Pulmonary artery endothelial cell (primary cell): ENCODE data around the gene CCDC112. TPM values are rescaled to one million over a fixed set of nuclear protein-coding genes. Genes with fewer than 3 reads are reported as not detected.
"Not testable (repeated sequence)": the region's sequence is repeated elsewhere in the genome, so short reads cannot be mapped to it uniquely, and the experiment has no call there.

Experiments used
- DNase-seq: peaks from one replicate; pipeline ENCODE4 v3.0.0-alpha.2; 2011; ENCODE audit warnings: low read depth, low spot score
- total RNA-seq: library from RNA; depleted of rRNA; stranded (reverse); fragments of >200 nt; gene quantifications from 2 replicates; pipeline ENCODE4 v1.2.3, GENCODE V29; 2014

CCDC112 gene
- total RNA-seq, 1 donor from 2014 or later = 6.6 TPM

DNA sequence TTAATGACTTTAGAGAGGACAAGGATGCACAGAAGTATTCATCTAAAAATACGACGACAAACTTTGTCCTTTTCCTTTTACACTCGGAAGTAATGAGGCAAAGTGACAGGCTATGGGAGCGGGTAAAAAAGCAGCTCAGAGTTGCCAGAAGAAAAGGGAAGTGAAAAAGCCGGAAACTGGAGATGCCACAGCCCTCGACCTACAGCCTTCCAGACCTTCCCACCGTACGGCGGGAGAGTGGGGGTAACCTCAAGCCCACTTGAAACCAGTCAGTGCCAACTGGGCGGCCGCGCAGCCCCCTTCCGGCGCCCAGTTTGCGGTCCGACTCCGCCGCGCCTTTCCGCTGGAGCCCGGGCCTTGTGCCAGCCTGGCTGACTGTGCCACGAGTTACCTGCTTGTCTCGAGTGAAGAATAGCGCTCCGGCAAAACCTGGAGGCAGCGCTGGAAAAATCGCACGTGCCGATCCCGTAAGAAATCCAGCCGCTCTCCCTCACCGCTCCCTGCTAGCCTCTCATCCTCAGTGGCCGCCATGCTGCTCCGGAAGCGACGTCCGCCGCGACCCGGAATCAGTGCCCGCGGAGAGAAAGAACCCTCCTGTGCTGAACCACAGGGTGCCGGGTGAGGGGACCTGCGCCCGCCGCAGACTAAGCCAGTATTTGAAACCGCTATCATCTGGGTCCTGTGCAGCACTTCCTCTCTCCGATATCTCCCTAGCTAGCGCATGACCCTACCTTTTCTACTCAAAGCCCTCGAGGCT, 34.0 kb downstream of the CCDC112 start, which contains the start of gene PGGT1B:
Gene PGGT1B, minus strand, starts transcription at position 557 of the 757 bp plus-strand sequence. Its CDS starts 26 bp downstream, at position 531.
- no peak for DNase-seq

DNA sequence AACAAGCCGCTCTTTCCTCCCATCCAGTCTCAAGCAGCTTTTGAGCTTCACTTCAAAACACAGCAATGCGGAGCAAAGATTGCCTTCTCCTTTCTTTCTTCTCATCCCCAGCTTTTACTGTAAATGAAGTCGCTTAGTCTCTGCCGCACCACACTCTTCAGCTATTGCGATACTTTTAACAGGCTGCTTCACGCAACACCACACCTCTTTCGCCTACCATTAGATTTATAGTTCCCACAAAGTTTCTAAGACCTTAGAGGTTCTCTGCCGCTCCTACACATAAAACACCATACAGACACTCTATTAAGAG, 34.5 kb downstream of the CCDC112 start:
- DNase-seq = no peak

DNA sequence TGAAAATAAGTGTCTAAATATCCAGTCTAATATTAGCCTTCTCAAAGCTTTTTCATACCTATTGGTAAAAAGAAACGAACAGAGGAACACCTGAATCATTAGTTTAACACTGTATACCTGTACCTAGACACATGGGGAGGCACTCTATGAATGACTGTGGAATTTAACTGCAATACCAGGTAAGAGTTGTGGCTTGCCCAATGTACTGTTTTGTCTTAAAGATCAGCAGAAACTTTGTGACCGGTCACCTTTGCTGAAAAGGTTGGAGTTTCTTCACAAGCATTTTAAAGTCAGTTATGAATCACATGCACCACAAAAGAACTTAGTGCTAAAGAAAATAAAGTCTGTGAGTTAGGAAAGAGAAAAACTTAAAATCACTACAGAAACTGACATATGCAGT, 36.2 kb downstream of the CCDC112 start:
- DNase-seq = no peak

DNA sequence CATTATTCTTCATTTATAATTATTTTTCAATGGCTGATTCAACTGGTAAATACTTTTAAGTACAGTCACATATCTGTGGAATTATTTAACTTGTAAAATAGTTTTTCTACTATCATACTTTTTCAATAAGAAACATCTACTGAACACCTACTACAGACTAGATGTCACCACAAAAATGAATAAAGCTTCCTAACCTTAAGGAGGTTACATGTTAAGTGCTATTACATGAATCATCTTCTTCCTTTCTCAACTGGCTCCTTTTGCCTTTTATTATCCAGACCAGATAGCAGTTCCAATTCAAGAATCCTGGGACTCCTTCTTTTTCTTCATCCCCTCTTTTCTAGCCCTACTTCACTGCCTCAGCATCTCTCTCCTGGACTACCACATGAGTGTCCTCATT, 38.5 kb downstream of the CCDC112 start:
- no peak for DNase-seq

DNA sequence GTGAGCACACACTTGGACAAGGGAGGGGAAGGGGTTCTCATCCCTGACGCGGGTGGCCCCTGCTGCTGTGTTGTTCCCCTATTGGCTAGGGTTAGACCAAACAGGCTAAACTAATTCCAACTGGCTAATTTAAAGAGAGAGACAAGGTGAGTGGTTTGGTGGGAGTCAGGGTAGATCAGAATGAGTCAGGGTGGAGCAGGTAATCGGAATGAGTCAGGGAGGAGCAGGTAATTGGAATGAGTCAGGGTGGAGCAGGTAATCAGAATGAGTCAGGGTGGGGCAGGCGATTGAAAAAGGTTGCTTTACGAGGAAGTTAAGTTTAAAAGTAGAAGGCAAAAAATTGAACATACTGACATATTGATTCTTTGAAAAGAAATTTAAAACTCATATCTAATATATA, 47.1 kb downstream of the CCDC112 start:
- not testable (repeated sequence) for DNase-seq

DNA sequence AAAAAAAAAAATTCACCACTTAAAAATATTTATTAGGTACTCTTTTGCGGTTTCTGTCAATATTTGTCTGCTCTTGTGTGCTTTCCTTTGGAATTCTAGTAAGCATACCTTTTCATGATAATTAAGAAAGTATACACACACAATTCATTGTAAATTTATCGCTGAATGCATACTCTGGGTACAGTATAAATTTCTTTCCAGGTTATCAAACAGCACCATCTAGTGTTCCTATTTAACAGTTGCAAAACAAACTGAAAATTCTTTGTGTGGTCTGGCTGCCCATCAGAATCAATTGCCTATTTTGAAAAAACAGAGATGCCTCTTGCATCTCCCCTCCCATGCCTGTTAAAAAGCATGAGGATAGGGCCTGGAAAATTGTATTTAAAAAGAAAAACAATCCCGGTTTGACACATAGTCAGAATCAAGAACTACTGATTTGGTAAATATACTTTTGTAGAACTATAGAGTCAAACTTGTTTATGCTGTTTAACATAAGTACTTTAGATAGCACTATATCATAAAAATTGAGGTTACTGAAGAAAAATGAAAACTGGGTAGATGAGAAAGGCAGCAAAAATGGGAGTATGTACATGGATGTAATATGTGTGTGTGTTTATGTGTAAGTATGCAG, 50.0 kb downstream of the CCDC112 start:
- DNase-seq = no peak

DNA sequence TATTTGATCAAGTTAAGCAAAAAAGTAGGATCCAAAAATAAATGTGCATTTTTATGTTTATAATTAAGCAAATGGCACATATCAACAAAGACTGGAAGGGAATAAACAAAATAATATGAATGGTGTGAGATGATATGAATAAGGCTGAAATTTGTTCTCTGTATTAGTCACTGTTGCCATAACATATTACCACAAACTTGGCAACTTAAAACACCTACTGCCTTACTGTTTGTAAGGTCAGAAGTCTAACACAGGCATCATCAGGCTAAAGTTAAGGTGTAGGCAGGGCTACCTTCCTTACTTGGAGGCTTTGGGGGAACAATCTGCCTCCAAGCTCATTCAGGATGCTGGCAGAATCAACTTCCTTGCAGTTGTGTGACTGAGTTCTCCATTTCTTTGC, 53.0 kb downstream of the CCDC112 start:
- DNase-seq = no peak

DNA sequence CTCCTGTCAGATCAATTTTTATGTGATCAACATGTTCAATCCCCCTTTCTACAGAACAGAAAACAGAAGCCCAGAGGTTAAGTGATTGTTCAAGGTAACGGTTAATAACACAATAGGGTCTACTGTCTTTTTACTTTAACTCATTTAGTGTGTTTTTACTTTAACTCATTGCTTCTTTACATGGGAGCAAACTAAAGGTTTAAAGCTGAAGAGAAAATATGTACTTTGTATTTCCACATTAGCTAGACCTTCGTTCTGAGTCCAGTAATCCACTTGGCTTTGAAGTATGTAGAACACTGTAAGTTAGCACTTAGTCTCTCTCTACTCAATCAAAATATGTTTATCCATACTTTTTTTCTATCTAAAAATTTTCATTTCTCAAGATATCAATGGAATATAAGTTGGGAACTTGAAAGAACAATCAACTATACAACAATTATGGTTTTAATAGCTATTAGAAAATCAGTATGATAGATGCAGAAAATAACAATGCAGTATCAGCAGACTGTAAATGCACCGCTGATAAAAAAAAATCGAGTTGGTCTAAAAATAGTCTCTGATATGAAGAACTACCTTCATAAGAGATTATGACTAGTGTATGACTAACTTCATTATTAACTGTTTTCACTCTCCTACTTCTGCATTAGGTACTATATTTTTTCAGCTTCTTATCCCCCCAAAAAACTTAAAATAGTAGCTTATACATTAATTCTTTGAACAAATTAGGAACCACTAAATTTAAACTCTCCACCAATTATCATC, 54.4 kb downstream of the CCDC112 start:
- DNase-seq = no peak

DNA sequence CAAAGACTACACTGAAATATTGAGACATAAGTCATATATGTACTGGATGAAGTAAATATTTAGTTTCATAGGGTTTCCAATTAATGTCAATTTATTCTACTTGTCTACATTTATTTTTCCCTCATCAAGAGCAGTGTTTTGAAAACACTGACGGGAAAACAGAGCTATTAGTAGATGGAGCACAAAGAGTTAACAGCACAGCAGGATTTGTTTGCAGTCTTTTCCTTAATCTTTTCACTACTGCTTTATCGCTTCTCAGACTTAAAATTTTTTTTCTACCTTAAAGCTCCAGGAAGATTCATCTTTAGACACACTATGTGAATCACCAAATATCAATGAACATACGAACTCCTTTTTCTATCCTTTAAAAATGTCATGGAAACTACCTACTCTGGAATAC, 59.4 kb downstream of the CCDC112 start:
- no peak for DNase-seq

DNA sequence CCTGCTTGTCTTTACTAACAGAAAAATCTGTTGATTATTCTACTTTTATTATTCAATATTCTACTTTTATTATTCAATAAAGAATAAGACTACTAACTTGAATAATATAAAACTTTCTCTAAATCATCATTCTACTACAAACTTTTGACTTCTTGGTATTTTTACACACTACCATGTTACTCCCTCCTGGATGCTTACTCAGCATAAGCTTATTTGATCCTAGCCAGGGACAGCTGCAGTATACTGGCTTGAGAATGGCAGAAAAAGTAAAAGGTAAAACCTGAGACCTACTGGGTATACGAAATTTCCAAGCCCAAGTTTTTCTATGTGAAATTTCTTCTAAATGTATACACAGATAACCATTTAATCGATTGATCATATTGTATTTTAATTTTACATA, 59.9 kb downstream of the CCDC112 start:
- no peak for DNase-seq

DNA sequence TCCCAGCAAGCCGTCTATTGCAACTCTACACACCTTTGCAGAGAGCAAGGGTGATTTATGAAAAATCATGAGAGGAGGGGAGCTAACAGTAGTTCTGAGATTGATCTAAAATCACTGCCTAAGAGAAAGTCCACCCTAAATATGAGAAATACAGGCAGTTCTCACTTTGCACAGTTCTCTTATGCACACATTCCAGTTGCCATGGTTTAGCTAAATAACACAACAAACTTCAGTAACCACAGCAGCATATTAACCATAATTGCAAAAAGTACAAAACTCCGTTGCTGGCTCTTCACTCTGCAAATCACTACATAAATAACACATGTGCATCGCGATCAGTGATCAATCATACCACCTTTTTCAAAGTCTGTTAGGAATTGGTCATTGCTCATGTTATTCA, 64.9 kb downstream of the CCDC112 start:
- DNase-seq = no peak

DNA sequence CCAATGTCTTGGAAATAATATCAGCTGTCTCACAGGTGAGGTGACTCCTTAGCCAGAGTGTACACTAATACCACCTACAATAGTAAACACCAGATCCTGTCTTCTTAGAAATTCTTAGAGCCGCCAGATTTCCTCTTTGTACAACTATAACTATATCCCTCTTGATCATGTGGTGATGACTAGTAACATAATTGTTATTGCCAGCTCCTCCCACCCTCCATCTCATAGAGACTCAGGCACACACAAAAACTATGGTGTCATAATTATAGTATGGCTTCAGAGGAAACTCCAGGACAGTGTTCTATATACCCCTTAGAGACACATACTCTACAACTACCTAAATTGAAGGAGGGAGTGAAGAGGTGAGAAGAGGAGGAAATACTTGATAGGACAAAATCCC, 66.8 kb downstream of the CCDC112 start:
- DNase-seq = no peak

DNA sequence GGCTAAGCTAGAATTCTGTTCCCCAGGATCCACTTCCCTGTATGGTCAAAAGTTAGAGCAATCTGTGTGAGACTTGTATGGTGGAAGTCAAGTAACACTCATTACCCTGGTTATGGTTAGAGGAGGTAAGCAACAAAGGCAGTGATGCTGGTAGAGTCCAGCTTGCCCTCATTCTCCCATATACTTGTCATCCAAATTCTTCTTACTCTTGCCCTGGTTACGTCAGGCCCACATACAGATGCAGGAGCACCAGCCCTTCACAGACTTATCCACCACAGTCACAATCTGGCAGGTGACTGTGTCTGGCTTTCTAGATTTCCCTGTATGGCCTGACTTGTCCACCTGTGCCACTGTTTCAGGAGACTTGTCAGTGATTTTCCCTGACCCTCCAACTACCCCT, 69.2 kb downstream of the CCDC112 start:
- no peak for DNase-seq

Other genes with a start within 250 kb of the CCDC112 start
- 0.26 and 0.74 TPM in 2 replicates for gene TRIM36, start 126.7 kb downstream of the CCDC112 start, total RNA-seq
- 22.9 and 28.9 TPM in 2 replicates for gene PGGT1B, start 33.8 kb downstream of the CCDC112 start, total RNA-seq
- 20.1 and 26.8 TPM in 2 replicates for gene FEM1C, start 248.1 kb upstream of the CCDC112 start, total RNA-seq